ACHN (cell line): ENCODE measurements around the gene CDC7.
"Not testable (repeated sequence)": the region's sequence is repeated elsewhere in the genome, so short reads cannot be mapped to it uniquely, and the experiment has no call there.

Experiments used
- DNase-seq: peaks from one replicate; pipeline ENCODE4 v3.0.0-alpha.2; 2015
- in situ Hi-C: cut with HindIII; loops from 2 replicates; pipeline ENCODE4 v1.10.0; 2017; ENCODE audit warnings: low sequenced_read_pairs, low pct_ligation_motif_present, low pct_unique_long_range_greater_than_20kb

Gene CDC7

DNA sequence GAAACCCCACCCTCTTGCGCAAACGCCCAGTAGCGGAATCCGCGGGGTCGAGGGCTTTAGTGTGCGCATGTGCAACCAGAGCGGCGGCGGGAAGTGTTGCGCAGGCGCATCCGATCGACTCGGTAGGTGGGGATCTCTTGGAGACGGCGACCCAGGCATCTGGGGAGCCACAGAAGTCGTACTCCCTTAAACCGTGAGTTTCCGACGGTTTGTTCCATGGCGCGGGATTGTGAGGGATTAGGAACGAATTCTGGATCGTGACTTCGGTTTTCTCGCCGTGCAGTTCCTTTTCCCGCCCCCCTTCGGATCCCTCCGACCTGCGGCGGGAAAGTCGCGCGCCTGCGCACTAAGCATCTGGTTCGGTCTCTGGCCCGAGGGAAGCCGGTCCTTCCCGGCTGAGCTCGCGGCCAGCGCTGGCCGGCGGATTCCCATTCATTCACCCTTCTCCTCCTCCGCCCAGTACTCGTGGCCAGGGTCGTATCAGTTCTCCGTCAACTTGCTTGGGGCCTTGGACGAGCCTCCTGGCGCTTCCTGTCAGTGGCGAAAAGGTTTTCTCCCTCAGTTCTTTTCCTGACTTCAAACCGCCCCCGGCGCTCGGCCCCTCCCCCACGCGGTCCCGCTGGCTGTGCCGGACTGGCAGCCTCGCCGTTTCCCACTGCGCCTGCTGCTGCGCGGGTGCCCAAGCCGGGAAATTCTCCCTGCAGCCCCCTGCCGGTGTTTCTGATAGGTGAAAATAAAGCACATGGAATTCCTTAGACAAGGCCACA is at the start of gene CDC7:
CDC7 (plus strand) TSS at position 96 of the 767 bp plus-strand sequence. CDS start 866 bp downstream, outside the sequence.
- in situ Hi-C loops, result no loop called here
- peak; percentile 88 for DNase-seq

DNA sequence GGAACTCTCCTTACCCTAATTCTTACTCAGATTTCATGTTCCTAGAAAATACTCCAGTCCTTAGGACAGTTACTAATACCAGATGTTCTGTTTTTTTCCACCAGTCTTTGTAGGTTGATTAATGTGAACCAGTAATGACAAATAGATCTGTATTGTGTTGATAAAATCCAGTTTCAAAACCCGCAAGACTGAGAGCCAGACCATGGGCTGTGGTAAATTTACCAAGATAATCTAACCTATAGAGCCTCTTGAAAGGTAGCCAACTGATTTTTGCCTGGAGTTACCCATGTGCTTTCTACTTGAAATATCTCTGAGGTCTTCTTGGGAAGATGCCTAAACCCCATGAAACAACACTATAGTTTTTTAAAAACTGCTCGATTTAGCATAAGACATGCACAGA is 46.5 kb upstream of the CDC7 start:
- in situ Hi-C loops, result no loop called here
- no peak for DNase-seq

DNA sequence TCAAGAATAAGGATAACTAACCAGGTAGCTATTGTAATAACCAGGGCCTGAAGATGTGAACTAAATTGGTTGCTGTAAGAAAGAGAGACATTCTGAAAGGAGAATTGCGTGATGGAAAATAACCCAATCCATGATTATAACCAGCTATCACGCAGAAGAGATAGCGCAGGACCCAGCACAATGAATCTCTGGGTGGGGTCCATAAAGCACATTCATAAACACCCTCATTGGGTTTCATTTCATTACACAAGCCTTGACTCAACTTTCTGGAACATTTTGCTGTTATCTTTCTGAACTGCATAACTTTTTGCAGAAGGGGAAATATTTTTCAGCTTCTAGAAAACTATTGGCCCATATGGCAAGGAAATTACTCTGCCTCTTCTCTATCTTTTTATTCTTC is 45.3 kb upstream of the CDC7 start:
- in situ Hi-C loops, result no loop called here
- no peak for DNase-seq

DNA sequence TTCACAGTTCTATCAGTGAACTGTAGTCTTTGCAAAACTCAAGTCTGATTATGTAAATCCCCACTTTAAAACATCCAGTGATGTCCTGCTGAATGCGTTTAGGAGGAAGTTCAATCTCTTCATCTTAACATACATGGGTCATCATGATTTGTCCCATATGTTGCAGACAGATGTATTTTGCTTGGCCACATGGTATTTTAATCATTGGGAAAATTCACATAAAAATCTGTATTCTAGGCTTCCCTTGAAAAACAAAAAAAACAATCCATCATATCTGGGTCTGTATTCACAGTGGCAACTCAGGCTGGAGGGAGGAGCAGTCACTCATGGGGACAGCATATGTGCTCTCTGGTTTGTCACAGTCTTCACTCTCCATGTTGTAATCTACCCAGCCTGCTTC is 44.8 kb upstream of the CDC7 start:
- in situ Hi-C loops, result no loop called here
- no peak for DNase-seq

DNA sequence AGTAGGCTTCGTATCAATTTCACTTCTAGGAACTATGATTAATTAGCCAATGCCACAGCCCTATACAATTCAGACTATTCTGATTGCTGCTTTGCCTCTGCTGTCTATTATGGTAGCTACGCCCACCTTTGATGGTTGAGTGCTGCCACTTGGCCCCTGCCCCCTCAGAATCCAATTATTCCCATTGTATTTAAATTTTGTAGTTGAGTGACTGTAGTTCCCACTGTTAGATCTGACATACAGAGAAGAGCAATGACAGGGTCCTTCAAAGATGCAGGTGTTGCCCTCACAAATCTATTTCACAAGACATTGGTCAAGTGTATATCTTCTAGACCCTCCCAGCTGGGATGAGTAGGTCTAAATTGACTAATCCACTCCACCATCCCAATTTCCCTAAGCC is 35.3 kb upstream of the CDC7 start:
- DNase-seq, in situ Hi-C loops: not testable (repeated sequence)

DNA sequence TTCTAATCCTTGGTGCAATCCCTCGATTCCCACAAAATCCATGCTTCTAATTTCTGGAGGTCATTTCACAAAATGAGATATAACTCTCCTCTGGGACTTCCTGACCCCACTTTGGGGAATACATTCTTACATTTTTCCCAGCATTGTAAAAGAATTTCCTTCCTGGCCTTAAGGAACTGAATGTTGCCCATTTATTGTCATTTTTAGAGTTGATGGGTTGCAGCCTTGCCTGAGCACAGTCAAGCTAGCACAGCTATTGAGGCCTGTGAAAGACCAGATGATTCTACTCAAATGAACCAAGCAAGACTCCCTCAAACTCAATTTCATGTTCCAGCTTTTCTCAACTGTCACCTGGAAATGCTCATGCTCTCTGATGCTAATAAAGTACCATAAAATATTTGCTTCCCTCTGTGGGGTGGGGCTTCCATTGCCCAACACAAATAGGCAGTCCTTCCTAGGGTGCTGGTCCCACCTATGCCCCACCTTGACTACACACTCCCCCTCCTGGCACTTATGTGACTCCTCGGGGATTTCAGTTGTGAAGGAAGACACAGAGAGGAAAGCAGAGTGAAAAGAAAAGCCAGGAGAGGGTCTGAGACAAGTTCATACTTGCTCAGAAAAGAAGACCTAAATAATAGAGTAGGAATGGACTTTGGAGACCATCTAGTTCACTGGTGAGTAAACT is 24.0 kb upstream of the CDC7 start:
- no peak for DNase-seq
- in situ Hi-C loops, result no loop called here

DNA sequence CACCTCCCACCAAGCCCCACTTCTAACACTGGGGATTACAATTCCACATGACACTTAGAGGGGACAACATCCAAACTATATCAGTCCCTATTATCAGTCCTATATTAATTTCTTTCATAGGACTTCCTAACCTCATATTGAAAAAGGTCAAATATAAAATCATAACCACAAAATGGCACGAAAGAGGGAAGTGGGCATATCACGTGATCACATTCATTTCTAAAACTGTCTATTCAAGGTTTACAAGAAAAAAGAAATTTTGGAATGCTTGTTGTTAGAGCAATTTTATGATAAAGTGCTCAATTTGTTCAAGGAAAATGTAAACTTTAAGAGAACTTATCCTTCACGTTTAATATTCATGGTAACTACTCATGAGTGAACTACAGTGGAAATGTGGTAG is 13.2 kb upstream of the CDC7 start:
- in situ Hi-C loops, result no loop called here
- no peak for DNase-seq

DNA sequence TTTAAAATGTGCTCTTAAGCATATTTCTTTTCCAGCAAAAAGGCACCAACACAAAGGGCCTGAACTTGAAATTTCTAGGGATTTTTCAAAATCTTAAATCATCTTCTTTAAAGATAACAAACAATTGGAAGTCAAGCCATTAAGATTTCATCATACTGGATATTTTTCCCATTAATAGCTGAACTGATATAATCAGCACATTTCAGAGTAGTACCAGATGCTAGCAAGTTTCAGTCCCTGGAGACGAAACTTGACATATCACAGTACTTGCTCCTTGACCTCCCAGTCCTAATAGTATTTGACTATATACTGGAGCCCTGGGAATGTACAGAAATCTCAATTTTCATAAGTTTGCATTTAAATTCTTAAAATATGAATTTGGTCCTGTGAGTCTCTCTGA is 10.2 kb upstream of the CDC7 start:
- DNase-seq, result no peak
- in situ Hi-C loops, result no loop called here

DNA sequence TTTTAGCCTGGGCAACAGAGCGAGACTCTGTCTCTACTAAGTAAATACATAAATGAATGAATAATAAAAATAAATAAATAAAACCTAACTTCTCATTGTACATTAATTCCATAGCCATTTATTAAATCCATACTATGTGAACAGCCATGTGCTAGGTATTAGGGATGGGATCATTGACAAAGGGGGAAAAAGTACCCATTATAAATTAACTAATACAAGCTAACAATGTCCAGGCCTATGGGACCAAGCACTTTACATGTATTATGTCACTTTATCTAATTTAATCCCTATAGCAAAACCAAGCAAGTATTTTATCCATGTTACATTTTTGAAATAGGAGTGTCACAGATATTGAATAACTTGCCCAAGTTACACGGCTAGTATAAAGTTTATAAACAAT is 2.6 kb upstream of the CDC7 start:
- in situ Hi-C loops, result no loop called here
- DNase-seq, result no peak

DNA sequence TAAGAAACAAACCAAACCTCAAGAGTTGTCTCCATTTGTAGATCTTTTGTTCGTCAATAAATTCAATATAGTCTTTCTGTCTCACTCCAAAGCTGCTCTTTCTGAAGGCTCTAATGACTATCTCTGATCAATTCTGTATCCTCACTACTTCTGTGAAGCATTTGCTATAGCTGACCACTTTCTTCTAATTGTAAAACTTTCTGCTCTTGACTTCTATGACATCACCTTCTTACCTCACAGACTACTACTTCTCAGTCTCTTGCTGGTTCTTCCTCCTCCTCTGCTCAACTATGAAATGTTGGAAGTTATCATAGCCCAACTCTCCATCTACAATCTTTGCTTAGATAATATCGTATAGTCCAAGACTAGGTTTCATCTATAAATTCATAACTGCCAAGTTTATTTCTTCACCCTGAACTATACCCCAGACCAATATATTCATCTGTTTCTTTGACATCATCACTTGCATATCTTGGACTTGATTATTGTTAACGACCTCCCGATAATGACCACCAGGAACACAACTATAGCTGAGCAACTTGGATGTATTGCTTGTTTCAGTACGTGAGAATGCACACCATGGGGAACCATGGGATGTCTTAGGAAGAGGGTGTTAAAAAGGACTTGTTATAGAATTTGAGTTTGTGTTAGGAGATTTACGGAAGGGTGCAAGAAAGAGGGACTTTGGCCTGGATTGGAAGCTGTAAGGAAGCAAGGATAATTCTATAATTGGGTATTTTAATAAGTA is 2.0 kb upstream of the CDC7 start:
- in situ Hi-C loops, result no loop called here
- no peak for DNase-seq

DNA sequence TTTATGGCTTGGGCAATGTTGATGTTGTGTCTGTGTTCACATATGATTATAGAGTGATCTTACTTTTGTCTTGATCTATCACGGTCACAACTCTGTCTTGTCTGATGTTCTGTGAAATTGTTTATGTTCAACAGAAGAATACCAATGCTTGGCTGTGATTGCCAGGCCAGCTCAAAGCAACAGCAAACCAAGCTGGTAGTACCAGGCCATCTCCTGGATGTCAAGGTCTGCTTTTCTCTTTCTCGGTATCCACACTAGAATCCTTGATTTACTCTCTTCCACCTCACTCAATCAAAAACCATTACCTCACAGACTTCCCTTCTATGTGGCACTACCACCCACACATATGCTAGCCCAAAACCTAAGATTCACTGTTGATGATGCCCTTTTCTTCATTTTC is 1.3 kb upstream of the CDC7 start:
- no peak for DNase-seq
- in situ Hi-C loops, result no loop called here

DNA sequence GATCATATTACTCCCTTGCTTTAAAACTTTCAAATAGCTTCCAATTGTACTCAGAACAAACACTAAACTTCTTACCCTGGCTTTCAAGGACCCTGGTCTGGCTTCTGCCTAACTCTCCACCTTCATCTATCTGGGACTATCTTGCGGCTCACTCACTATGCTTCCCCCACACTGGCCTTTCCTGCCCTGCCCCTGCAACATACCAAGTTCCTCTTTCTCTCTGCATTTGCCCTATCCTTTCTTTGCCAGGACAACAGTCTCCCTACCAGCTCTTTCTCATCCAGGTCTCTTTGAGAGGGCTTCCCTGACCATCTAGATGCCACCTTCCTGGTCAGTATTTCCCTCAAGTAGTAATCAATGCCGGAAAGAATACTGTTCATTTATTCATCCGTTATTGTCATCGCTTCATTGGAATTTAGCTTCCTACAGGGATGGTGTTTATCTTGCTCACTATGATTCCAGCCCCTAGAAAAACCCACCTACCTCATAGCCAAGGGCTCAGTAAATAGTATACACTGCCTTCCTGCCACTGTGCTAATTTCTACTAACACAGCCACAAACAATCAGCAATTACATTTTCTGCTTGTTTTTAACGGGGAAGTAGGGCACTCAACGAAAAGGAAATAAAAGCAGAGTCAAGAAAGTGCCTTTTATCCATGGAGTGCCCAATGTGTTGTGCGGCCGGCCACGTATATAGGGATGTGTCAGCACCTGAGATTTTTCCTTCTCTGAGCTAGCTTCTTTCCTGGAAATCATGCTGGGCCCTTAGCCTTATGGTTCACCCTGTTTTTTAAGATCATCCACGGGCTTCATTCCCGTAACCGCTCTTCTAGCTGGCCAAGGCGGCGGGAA is 521 bp upstream of the CDC7 start:
- DNase-seq, result no peak
- in situ Hi-C loops, result no loop called here

DNA sequence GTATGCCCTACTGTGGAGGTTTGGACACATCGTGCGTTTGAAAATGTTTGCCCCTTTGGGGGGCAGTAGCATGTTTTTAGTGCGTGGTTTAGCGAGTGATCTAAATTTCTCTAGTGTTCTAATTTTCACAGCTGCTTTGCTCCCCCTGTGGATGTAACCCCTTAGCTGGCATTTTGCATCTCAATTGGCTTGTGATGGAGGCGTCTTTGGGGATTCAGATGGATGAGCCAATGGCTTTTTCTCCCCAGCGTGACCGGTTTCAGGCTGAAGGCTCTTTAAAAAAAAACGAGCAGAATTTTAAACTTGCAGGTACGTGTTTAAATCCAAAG is 836 bp downstream of the CDC7 start:
- in situ Hi-C loops, result no loop called here

DNA sequence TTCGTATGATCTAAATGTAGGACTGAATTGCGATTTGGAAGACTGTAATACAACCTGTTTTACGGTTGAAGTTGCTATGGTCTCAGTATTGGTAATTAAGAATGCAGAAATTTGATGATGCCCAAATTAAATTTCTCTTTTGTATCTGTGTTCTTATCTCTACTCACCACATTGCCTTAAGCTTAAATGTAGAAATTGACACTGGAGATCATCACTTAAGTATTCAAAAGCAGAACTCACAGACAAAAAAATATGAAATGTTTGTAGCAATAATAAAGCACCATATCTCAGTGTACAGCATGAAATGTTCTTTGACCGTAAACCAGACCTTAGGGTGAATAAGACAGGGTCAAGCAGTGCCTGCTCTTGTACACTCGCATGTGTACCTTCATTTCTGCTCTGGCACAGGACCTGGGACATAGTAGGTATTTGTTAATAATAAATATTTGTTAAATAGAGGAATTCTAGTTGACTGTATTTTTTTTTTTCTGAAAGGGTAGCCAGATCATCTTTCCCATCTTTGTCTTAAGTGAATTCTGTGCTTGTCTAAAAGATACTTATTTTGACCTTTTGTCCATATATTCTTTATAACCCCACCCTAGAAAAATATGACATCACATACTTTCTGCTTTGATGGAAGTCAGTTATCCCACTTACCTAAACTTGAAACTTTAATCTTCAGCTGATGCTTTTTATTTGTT is 1.5 kb downstream of the CDC7 start:
- in situ Hi-C loops, result no loop called here
- no peak for DNase-seq

More for the DNA sequence above, 836 bp downstream of the CDC7 start:
- no peak for DNase-seq

DNA sequence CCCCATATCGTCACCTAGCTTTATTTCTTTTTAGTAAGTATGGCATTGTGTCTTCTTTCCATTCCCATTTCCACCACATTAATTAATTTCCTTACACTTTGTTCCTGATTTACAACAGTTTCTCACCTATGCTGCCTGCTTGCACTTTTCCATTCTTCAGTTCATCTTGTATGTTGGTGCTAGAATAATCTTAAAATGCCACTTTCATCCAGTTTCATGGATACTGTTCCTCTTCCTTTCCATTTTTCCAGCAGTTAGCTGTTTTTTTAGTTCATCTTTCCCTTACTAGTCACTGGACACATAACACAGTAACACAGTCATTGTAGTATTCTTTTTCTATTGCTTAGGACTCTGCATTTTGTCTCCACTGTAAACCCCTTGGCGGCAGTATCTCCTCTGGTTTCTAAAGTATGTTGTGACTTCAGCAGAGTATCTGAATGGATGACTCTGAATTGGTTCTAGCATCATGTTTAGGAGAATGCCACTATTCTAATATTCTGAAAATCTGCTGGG is 2.1 kb downstream of the CDC7 start:
- no peak for DNase-seq
- in situ Hi-C loops, result no loop called here

DNA sequence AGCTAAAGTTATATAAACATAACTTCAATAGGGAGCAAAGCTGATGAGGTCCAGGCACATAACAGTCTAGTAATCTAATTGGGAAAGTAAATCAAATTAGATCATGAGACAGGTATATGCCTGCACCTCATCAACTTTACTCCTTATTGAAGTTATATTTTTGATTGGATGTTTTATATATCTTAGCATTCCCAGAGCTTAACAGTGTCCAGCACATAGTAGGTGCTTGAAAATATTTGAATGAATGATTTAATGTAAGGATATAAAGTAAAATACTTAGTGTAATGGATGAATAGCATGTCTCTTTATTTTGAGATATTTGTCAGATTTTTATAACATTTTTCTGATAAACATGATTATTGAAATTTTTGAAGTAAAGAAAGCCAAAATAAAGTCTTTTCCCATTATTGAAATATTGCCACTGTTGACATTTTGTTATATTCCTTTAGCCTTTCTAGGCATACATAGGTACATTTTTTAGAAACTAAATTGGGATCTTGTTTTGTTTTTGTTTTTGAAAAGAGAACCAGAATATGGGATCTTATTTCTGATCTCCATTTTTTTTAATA is 2.8 kb downstream of the CDC7 start:
- no peak for DNase-seq
- in situ Hi-C loops, result no loop called here

DNA sequence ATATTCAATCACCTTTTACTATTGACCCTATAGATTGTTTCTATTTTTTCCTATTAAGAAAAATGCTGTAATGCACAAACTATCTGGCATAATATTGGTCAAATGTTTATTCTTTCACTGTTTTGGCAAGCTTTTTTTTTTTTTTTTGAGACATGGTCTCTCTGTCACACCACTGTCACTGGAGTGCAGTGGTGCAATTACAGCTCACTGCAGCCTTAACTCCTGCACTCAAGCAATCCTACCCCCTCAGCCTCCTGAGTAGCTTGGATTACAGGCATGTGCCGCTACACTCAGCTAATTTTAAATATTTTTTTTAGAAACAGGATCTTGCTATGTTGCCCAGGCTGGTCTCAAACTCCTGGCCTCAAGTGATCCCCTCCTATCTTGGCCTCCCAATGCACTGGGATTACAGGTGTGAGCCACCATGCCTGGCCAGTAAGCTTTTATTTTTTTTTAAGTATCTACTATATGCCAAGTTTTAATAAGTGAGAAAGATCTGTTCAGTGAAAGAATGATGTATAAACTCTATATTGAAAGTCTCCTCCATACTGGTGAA is 3.4 kb downstream of the CDC7 start:
- DNase-seq, result no peak
- in situ Hi-C loops, result no loop called here

DNA sequence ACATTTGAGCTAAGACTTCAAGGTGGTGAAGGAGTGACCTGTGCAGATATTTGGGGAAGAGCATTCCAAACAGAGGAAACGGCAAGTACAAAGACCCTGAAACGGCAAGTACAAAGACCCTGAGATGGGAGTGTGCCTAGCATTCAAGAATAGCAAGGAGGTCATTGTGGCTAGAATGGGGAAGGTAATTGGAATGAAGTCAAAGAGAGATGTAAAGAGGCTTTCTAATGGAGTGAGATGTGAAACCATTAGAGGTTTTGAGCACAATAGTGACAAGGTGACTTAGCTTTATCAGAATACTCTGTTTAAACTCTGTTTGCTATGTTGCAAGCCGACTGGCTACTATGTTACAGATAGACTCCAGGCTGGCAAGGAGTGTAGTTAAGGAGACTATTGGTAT is 4.4 kb downstream of the CDC7 start:
- in situ Hi-C loops, result no loop called here
- no peak for DNase-seq
